SW480 (cell line): Measurements from ENCODE around the gene CBFB.

Experiments
- DNase-seq: peaks from one replicate; pipeline ENCODE4 v3.0.0-alpha.2; 2016; ENCODE audit warnings: low spot score

Gene CBFB

DNA sequence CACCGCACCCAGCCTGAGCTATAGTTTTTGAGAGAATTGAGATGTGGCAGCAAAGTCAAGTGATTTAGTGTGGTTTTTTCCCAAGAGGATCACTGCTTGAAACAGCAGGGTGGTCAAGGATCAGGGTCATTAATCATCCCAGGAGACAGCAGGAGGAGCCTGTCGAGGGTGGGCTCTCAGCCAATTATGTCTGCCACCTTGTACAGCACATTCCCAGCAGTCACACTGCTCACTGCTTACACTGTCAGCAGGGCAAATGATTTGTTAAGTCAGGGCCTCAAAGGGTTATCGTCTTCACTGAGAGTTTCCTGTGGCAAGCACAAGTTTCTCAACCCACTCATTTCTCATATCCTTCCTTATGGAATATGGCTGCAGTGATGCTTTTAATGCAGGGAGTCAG lies 108.7 kb downstream of the CBFB start:
- DNase-seq, result no peak

GRCh38 chr16:67141391-67141790 lies 112.4 kb downstream of the CBFB start:
- no peak for DNase-seq

DNA sequence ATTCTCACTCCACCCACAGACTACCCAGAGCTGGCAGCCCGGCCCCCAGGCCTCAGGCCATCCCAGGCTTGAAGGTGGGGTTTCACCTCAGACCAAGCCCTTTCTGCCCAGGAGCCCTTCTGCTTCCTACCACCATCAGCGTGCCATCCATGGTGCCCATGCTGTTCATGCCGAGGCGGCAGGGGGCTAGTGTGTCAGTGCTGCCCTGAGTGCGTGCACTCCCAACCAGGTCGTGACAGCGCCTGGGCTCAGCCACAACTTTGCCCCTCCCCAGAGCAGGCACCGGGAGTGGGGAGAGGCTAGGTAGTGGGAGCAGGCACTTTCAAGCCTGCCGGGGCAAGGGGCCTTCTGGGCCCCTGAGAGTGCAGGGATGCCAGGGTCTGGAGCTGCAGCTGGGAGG lies 113.4 kb downstream of the CBFB start:
- no peak for DNase-seq

DNA sequence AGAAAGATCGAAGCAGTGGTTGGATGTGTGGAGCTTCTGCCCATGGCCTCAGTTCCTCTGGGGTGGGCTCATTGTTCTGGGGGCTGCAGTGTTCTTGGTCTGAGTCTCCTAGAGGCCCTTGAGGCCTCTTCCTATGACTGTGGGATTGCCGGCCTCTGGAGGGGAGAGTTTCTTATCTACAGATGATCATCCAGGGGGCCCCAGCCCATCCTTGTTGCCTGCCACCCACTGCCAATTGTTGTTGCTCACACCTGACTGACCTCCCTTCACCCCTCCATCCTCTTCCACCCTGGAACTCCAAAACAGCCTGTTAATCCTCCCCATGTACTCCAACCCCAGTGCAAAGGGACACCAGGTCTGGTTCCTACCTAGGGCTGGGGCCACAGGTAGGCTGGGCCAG lies 116.0 kb downstream of the CBFB start:
- DNase-seq, result no peak

GRCh38 chr16:67145746-67146145 lies 116.8 kb downstream of the CBFB start:
- no peak for DNase-seq

DNA sequence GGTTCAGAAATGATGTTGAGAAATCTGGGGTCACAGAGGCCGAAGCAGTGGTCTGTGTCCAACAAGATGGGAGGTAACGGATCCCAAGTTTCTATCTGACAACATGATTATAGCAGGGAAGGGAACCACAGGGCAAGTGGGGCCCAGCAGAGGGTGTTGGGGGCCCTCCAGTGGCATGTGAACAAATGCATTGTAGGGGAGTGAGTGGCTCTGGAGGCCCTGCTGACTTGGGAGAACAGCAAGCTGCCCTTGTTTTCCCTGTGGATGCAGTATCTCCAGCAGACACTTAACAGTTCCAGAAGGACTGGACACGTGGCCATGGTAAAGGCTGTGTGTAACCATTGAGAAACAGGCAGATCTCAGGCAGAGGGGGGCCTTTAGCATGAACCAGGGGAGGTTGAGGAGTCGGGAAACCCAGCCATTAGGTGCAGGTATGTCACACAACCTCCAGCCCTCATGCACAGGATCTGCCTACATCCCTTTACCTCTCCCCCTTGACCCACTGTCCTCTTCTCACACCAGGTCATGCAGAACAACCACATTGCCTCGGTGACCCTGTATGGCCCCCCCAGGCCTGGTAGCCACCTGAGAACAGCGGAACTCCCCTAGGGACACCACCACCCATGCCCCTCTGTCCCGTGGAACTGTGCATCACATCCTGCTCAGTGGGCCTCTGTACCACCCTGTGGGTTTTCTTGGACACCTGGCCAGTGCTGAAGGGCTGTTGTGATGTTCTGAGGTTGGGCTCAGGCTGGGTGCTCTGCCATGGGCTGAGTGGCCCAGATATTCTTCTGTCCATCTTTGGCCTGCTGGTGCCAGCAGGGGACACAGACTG lies 117.8 kb downstream of the CBFB start:
- no peak for DNase-seq

GRCh38 chr16:67147437-67148140 lies 118.6 kb downstream of the CBFB start:
- no peak for DNase-seq

- DNase-seq, result no peak
Measured at GRCh38 chr16:67148221-67148620, 119.3 kb downstream of the CBFB start.

DNA sequence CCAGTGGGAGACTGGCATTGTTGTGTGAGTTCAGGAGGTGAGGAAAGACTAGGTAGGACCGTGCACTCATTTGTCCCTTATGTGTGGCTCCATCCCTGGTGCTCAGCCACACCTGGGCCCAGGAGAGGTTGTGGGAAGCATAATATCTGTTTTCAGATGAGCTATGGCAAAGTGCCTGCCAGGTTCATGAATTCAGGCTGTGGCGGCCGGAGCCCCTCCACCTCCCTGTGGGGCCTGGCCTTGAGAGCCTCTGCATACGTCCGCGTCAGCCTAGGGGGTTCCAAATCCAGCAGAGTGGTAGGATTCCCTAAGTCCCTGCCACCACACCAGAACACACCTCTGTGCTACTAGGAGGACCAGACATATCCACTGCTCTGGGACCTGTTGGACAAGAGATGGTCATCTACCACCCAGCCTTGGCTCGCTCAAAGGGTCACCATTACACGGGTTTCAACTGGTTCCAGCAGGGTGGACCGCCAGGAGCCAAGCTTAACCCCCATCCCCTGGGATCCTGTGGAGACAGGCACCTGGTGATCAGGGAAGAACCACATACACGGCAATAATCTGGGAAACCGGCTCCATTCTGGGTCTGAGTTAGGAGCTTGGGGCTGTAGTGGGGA lies 119.8 kb downstream of the CBFB start:
- no peak for DNase-seq

- DNase-seq, result no peak
Measured at GRCh38 chr16:67149276-67150046, 120.5 kb downstream of the CBFB start.

DNA sequence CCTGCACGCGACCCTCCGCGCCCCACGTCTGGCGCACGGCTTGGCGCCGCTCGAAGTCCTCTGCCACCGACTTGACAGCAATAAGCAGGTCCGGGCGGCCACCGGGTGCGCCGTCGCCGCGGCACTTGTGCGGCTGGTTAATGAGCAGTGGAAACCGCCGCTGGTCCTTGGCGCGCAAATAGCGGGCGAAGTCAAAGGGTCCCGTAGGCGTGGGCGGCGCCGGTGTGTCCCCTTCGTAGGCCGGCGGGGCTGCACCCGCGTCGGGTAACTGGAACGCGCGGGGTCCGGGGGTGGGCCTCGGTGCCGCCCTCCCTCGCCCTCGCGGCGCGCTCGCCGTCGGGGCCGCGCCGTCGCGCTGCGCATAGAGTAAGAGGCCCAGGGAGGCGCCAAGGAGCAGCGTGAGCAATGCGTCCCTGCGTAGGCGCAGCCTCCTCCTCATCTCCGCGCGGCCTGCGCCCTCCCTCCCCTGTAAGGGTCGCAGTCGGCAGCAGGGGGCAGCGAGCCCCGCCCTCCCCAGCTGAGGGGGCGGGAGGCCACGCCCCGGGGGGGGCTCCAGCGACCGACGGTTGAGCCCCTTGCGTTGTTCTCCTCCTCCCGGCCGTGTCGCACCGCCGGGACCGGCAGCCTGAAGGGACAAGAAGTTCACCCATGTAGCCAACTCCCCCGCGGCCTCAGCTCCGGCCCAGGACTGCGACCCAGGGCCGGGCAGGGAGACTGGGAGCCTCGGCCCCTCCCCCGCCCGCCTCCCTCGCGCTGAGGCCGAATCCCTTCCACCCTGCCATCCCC lies 121.3 kb downstream of the CBFB start:
- DNase-seq, result peak; percentile 29
